ENCODE measurements around the gene C16orf54.

DNA sequence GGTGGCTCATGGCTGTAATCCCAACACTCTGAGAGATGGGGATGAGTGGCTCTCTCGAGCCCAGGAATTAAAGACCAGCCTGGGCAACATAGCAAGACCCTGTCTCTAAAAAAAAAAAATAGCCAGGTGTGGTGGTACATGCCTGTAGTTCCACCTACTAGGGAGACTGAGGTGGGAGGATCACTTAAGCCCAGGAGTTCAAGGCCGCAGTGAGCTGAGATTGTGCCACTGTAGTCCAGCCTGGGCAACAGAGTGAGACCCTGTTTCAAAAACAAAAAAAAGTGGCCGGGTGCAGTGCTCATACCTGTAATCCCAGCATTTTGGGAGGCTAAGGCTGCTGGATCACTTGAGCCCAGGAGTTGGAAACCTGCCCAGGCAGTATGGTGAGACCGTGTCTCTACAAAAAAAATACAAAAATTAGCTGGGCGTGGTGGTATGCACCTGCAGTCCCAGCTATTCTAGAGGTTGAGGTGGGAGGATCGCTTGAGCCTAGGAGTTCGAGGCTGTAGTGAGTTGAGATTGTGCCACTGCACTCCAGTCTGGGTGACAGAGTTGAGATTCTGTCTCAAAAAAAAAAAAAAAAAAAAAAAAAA lies 3.0 kb downstream of the C16orf54 start:
- TF ChIP-seq, protein P1, sequence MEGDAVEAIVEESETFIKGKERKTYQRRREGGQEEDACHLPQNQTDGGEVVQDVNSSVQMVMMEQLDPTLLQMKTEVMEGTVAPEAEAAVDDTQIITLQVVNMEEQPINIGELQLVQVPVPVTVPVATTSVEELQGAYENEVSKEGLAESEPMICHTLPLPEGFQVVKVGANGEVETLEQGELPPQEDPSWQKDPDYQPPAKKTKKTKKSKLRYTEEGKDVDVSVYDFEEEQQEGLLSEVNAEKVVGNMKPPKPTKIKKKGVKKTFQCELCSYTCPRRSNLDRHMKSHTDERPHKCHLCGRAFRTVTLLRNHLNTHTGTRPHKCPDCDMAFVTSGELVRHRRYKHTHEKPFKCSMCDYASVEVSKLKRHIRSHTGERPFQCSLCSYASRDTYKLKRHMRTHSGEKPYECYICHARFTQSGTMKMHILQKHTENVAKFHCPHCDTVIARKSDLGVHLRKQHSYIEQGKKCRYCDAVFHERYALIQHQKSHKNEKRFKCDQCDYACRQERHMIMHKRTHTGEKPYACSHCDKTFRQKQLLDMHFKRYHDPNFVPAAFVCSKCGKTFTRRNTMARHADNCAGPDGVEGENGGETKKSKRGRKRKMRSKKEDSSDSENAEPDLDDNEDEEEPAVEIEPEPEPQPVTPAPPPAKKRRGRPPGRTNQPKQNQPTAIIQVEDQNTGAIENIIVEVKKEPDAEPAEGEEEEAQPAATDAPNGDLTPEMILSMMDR (IDR thresholded peaks at IDR 0.05 in 2 of 3, conservative IDR thresholded peaks at IDR 0.05 in 1 of 3; ENCODE audit: borderline replicate concordance in 1 of 3, insufficient read depth in 1 of 3, low read depth in 2 of 3, low read length in 2 of 3): no peak
- no peak for TF ChIP-seq EZH2 (IDR thresholded peaks at IDR 0.05)
- no peak for TF ChIP-seq POLR2AphosphoS5 (IDR thresholded peaks at IDR 0.05; ENCODE audit: low read depth, low read length)
- no peak for TF ChIP-seq EGR1 (IDR thresholded peaks at IDR 0.05; ENCODE audit: low read depth)
- no peak for TF ChIP-seq CBX3 (IDR thresholded peaks at IDR 0.05; ENCODE audit: low read depth)
- no peak for TF ChIP-seq POLR2A (IDR thresholded peaks at IDR 0.05; ENCODE audit: borderline replicate concordance, extremely low read depth, insufficient read depth, insufficient read length)
- TF ChIP-seq ZBTB33 (IDR thresholded peaks at IDR 0.05; ENCODE audit: extremely low read depth, insufficient replicate concordance, low read length): no peak
- no peak for TF ChIP-seq YY1 (IDR thresholded peaks at IDR 0.05; ENCODE audit: extremely low read depth, insufficient replicate concordance, low read depth, low read length)
- no peak for TF ChIP-seq JUND (IDR thresholded peaks at IDR 0.05)
- TF ChIP-seq ZFX (IDR thresholded peaks at IDR 0.05): no peak
